GM12878 (cell line): ENCODE data around the gene TTYH1.

ENCODE experiments used
- CTCF ChIP-seq, 3 experiments: IDR thresholded peaks in 2 of 3; conservative IDR thresholded peaks in 1 of 3; 2 replicates each; pipeline ENCODE4 v1.5.1; 2011; ENCODE audit warnings: low read depth in 3 of 3, low read length in 3 of 3, mild to moderate bottlenecking in 3 of 3, control low read depth in 2 of 3, moderate library complexity in 2 of 3, inconsistent platforms in 1 of 3, mixed read lengths in 1 of 3; ENCODE audit not compliant: control insufficient read depth in 2 of 3, insufficient read depth in 1 of 3; ENCODE audit errors: extremely low read depth in 1 of 3
- EZH2 ChIP-seq: IDR thresholded peaks from 2 replicates; pipeline ENCODE4 v1.6.1; 2012; ENCODE audit warnings: low read depth, mild to moderate bottlenecking, control low read depth, inconsistent platforms, low read length, borderline replicate concordance; ENCODE audit not compliant: control insufficient read depth
- ZNF274 ChIP-seq: IDR thresholded peaks from one replicate; pipeline ENCODE4 v1.8.0; 2011; ENCODE audit not compliant: insufficient read length, insufficient read depth

DNA sequence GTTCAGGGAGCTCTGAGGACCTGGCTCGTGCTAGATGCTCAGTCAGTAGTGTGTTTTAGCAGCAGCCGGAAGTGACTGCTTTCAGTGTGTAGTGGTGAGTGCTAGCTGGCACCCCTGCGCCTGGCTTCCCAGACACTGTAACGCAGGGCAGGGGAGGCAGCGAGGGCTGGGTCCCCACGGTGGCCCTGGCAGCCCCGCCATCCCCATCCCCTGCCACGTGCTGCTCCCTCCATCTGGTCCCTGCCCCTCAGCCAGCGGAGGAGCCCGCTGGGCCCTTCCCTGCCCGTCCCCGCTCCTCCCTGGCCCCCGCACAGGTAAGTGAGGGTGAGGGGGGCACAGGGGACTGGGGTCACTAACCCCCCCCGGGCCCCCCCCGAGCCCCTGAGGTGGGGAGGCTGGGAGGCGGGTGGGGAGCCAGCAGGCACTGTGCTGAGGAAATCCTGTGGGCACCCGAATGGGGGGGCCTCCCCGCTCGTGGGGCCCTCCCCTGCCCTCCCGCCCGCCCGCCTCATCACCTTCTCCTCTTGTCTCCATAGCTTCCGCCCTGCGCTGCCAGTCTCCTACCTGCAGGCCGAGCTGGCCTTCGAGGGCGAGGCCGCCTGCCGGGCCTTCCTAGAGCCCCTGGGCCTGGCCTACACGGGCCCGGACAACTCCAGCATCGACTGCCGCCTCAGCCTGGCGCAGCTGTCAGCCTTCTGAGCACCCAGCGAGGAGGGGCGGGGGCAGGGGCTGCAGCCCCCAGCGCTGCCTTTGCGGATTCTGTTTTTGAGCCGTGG is 45.2 kb downstream of the TTYH1 start:
- TF ChIP-seq CTCF (IDR thresholded peaks at IDR 0.05 in 2 of 3, conservative IDR thresholded peaks at IDR 0.05 in 1 of 3; ENCODE audit: control insufficient read depth in 2 of 3, extremely low read depth in 1 of 3, insufficient read depth in 1 of 3, low read depth in 3 of 3, low read length in 3 of 3) (no peak), EZH2 (no peak), ZNF274 (no peak)
